ENCODE measurements around the gene RRAGD.
A peak's percentile ranks its signal among the peaks of the same experiment; 100 is the strongest.

The RRAGD gene

GRCh38 chr6:89434954-89435353, 22.9 kb upstream of the RRAGD start:
- Histone ChIP-seq H3K36me3 (ENCODE audit: insufficient read depth, low read length) (no peaks in the 10 kb centered on the region), H3K79me2 (ENCODE audit: insufficient read depth, low read length) (peaks cover 9% of the 10 kb centered on the region; the same call in 1 of the 2 replicates), H3K27me3 (ENCODE audit: insufficient read depth, low read length, poor library complexity, severe bottlenecking) (no peaks in the 10 kb centered on the region), H4K20me1 (ENCODE audit: insufficient read depth, low read length, poor library complexity, severe bottlenecking) (no peaks in the 10 kb centered on the region), H3K4me3 (ENCODE audit: low read length, poor library complexity, severe bottlenecking) (peak overlapping the region; percentile 60), H3K9me3 (ENCODE audit: insufficient read depth, low read depth, low read length) (no peaks in the 10 kb centered on the region), H3K4me1 (ENCODE audit: insufficient read depth, low read length, poor library complexity, severe bottlenecking) (peaks cover 42% of the 10 kb centered on the region), H3K4me2 (ENCODE audit: low read depth, low read length, poor library complexity, severe bottlenecking) (peak overlapping the region; percentile 65), H3K9ac (ENCODE audit: low read depth, low read length, poor library complexity, severe bottlenecking) (peak overlapping the region; percentile 65), H3F3A (ENCODE audit: low read depth) (peaks cover 10% of the 10 kb centered on the region), H3K9me2 (replicated peaks; ENCODE audit: low read depth, low read length) (no peaks in the 10 kb centered on the region), H2AFZ (ENCODE audit: low read length) (no peak overlapping the region)
- TF ChIP-seq EZH2phosphoT487 (IDR thresholded peaks at IDR 0.05; ENCODE audit: borderline replicate concordance) = no peak
- no peak for TF ChIP-seq CTCF (conservative IDR thresholded peaks at IDR 0.05; ENCODE audit: low read length)

GRCh38 chr6:89434150-89434499, 22.1 kb upstream of the RRAGD start:
- H3K9me3 ChIP-seq (ENCODE audit: insufficient read depth, low read depth, low read length) = no peaks in the 10 kb centered on the region
- peaks cover 10% of the 10 kb centered on the region for H3F3A ChIP-seq (ENCODE audit: low read depth)
- peak overlapping the region; percentile 75 for H3K9ac ChIP-seq (ENCODE audit: low read depth, low read length, poor library complexity, severe bottlenecking)
- peaks cover 9% of the 10 kb centered on the region; the same call in 1 of the 2 replicates for H3K79me2 ChIP-seq (ENCODE audit: insufficient read depth, low read length)
- H2AFZ ChIP-seq (ENCODE audit: low read length) = peak overlapping the region; percentile 75
- H3K36me3 ChIP-seq (ENCODE audit: insufficient read depth, low read length) = no peaks in the 10 kb centered on the region
- no peaks in the 10 kb centered on the region for H4K20me1 ChIP-seq (ENCODE audit: insufficient read depth, low read length, poor library complexity, severe bottlenecking)
- H3K4me2 ChIP-seq (ENCODE audit: low read depth, low read length, poor library complexity, severe bottlenecking) = peak overlapping the region; percentile 65
- no peaks in the 10 kb centered on the region for H3K27me3 ChIP-seq (ENCODE audit: insufficient read depth, low read length, poor library complexity, severe bottlenecking)
- H3K9me2 ChIP-seq (replicated peaks; ENCODE audit: low read depth, low read length) = no peaks in the 10 kb centered on the region
- H3K4me1 ChIP-seq (ENCODE audit: insufficient read depth, low read length, poor library complexity, severe bottlenecking) = peaks cover 42% of the 10 kb centered on the region
- H3K4me3 ChIP-seq (ENCODE audit: low read length, poor library complexity, severe bottlenecking) = peak overlapping the region; percentile 75
- TF ChIP-seq CTCF (conservative IDR thresholded peaks at IDR 0.05; ENCODE audit: low read length) (no peak), EZH2phosphoT487 (IDR thresholded peaks at IDR 0.05; ENCODE audit: borderline replicate concordance) (no peak)

- Histone ChIP-seq H3K4me2 (ENCODE audit: low read depth, low read length, poor library complexity, severe bottlenecking) (peak overlapping the region; percentile 65), H3K27me3 (ENCODE audit: insufficient read depth, low read length, poor library complexity, severe bottlenecking) (no peaks in the 10 kb centered on the region), H3K79me2 (ENCODE audit: insufficient read depth, low read length) (peaks cover 9% of the 10 kb centered on the region; the same call in 1 of the 2 replicates), H3K4me1 (ENCODE audit: insufficient read depth, low read length, poor library complexity, severe bottlenecking) (peaks cover 42% of the 10 kb centered on the region), H3K9ac (ENCODE audit: low read depth, low read length, poor library complexity, severe bottlenecking) (peak overlapping the region; percentile 75), H3K9me3 (ENCODE audit: insufficient read depth, low read depth, low read length) (no peaks in the 10 kb centered on the region), H4K20me1 (ENCODE audit: insufficient read depth, low read length, poor library complexity, severe bottlenecking) (no peaks in the 10 kb centered on the region), H3K36me3 (ENCODE audit: insufficient read depth, low read length) (no peaks in the 10 kb centered on the region), H3K9me2 (replicated peaks; ENCODE audit: low read depth, low read length) (no peaks in the 10 kb centered on the region), H2AFZ (ENCODE audit: low read length) (peak overlapping the region; percentile 75), H3F3A (ENCODE audit: low read depth) (peaks cover 10% of the 10 kb centered on the region), H3K4me3 (ENCODE audit: low read length, poor library complexity, severe bottlenecking) (peak overlapping the region; percentile 75)
- TF ChIP-seq EZH2phosphoT487 (IDR thresholded peaks at IDR 0.05; ENCODE audit: borderline replicate concordance) = no peak
- no peak for TF ChIP-seq CTCF (conservative IDR thresholded peaks at IDR 0.05; ENCODE audit: low read length)
These were observed 21.4 kb upstream of the RRAGD start for GRCh38 chr6:89433252-89434149.
